Pancreas (tissue), 10 donors: ENCODE measurements around the gene SH3BGR. TPM values are rescaled to one million over a fixed set of nuclear protein-coding genes. Genes with fewer than 3 reads are reported as not detected.

Source experiments
- ATAC-seq, 4 donors: fragments of 200-7000 bp; cut with Tn5 transposase; one replicate each; pipeline versions ENCODE4 v1.8.0 to v1.9.1; 2020; ENCODE audit warnings: mild to moderate bottlenecking in 4 of 4, moderate library complexity in 4 of 4
- DNase-seq, 6 donors: peaks; one replicate each; pipeline ENCODE4 v3.0.0-alpha.2; 2020
- FAIRE-seq: peaks from 2 replicates; lab custom pipeline; 2012; peaks lifted over from hg19 to GRCh38; lab: Jason Lieb, UNC
- H3K27ac ChIP-seq, 4 donors: fragments of 200-600 bp; sonication (generic); 1 replicate in 3 of 4; 2 replicates in 1 of 4; pipeline versions ENCODE4 v1.5.0 to v1.8.0; 2020
- H3K27me3 ChIP-seq, 4 donors: fragments of 200-600 bp; one replicate each; pipeline ENCODE4 v1.8.0; 2021
- H3K36me3 ChIP-seq, 3 donors: fragments of 200-600 bp; sonication (generic) in 1 of 3; one replicate each; pipeline versions ENCODE4 v1.5.0 to v1.8.0; 2020 to 2021
- H3K4me1 ChIP-seq, 3 donors: fragments of 200-600 bp; one replicate each; pipeline ENCODE4 v1.8.0; 2021
- H3K4me3 ChIP-seq, 4 donors: fragments of 200-600 bp; sonication (generic) in 2 of 4; one replicate each; pipeline versions ENCODE4 v1.5.0 to v1.8.0; 2020 to 2021
- H3K9me3 ChIP-seq, 4 donors: fragments of 200-600 bp; one replicate each; pipeline ENCODE4 v1.8.0; 2021
- WGBS, 2 donors: extraction: QIAGEN DNeasy Blood & Tissue Kit; methylation state at CpG; one replicate each; pipeline ENCODE4 v1.1.7; 2013; 5-methylcytosine and 5-hydroxymethylcytosine counted together
- intact Hi-C, 3 donors: fragments of 100-400 bp; cut with DNase I; formaldehyde crosslinking; loops; one replicate each; pipeline versions ENCODE4 v1.11.1 to v1.14.2; 2022
- polyA plus RNA-seq, 2 donors: library from polyadenylated mRNA; stranded (reverse); fragments of 200-250 nt; gene quantifications; one replicate each; pipeline ENCODE4 v1.2.3, GENCODE V29; 2013
- total RNA-seq, 6 donors: library from RNA; stranded (reverse); fragmentation: NEBNext Ultra II Directional in 4 of 6; extraction: Animal tissue kit (Norgen Biotek cat#: 25700) in 4 of 6; gene quantifications; one replicate each; pipeline versions ENCODE4 v1.2.1 to v1.2.4, GENCODE V29; 2021 to 2023
- TF ChIP-seq, protein P1 (sequence below), 4 donors: fragments of 200-600 bp; sonication (generic) in 3 of 4; IDR thresholded peaks; one replicate each; pipeline versions ENCODE4 v1.5.0 to v1.8.0; 2021; ENCODE audit warnings: antibody characterized with exemption in 4 of 4
- donor health status: healthy with polysubstance abuse.
- donor health status: DM: no; HTN: no; CAD: no; lungs with moderate emphysema.
- donor health status: DM: no; HTN: no; CAD: no.
- donor health status: control.
- donor health status: control.
- donor health status: Bipolar disorder and iron deficiency.
- donor health status: DM: yes; HTN: yes; CAD: no.
- donor health status: DM: no; HTN: no; CAD: no.
- donor health status: DM: no; HTN: no; CAD: no.
- donor health status: DM: yes; HTN: yes; CAD: no.

SH3BGR gene
- total and polyA plus RNA-seq, 8 donors: 1.4 to 7.3 (median 4.0) TPM

DNA sequence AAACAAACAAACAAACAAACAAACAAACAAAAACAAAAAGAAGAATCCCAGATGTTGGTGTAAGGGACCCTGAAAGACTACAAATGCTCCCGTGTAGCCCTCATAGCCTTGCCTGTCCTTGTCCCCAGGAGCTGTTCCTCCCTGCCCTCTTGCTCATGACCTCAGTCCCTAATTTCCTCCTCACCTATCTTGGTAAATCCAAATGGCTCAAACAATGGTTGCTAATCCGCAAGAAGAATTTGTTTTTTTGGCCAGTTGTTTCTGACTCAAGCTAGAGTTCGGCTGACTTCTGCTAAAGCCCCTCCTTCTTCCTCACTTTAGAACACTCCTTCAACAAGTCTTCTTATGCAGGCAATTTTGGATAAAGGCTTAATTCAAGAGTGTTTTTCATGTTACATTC, 21.8 kb upstream of the SH3BGR start:
- Histone ChIP-seq H3K4me3 (no peak overlapping the region), H3K36me3 (no peaks in the 10 kb centered on the region), H3K27ac (no peak overlapping the region), H3K9me3 (no peaks in the 10 kb centered on the region), H3K27me3 (no peaks in the 10 kb centered on the region), H3K4me1 (no peaks in the 10 kb centered on the region)
- FAIRE-seq: no peak
- TF ChIP-seq, protein P1, sequence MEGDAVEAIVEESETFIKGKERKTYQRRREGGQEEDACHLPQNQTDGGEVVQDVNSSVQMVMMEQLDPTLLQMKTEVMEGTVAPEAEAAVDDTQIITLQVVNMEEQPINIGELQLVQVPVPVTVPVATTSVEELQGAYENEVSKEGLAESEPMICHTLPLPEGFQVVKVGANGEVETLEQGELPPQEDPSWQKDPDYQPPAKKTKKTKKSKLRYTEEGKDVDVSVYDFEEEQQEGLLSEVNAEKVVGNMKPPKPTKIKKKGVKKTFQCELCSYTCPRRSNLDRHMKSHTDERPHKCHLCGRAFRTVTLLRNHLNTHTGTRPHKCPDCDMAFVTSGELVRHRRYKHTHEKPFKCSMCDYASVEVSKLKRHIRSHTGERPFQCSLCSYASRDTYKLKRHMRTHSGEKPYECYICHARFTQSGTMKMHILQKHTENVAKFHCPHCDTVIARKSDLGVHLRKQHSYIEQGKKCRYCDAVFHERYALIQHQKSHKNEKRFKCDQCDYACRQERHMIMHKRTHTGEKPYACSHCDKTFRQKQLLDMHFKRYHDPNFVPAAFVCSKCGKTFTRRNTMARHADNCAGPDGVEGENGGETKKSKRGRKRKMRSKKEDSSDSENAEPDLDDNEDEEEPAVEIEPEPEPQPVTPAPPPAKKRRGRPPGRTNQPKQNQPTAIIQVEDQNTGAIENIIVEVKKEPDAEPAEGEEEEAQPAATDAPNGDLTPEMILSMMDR (IDR thresholded peaks at IDR 0.05): no peak
- intact Hi-C loops: no loop called here
- 91 to 94% methylated on average over 3 of the region's 3 CpGs for WGBS, 2 donors
- DNase-seq: no peak
- no peak for ATAC-seq

DNA sequence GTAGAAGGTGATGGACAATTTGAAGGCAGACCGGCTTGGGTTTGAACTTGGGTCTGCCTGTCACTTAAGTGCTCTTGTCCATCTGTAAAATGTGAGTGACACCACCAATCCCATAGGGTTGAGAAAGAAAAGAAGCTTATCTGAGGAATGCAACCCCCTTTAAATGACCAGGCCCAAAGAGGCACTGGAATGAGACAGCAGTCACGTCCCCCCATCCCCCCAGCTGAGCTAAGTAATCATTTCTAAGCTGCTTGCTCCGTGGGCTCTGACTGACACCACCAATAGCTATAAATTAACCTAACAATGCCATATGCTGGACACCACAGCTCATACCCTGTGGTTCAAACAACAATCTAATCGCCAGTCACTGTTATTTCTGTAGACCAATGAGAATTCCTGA, 21.3 kb upstream of the SH3BGR start:
- WGBS, 2 donors: 69 to 72% methylated on average over 4 of the region's 4 CpGs
- no peaks in the 10 kb centered on the region for H3K27me3 ChIP-seq
- intact Hi-C loops: no loop called here
- TF ChIP-seq, protein P1 (IDR thresholded peaks at IDR 0.05): no peak
- H3K36me3 ChIP-seq: no peaks in the 10 kb centered on the region
- H3K4me3 ChIP-seq: no peak overlapping the region
- no peak for DNase-seq
- ATAC-seq: no peak
- H3K4me1 ChIP-seq: no peaks in the 10 kb centered on the region
- FAIRE-seq: no peak
- H3K27ac ChIP-seq: no peak overlapping the region
- H3K9me3 ChIP-seq: no peaks in the 10 kb centered on the region

DNA sequence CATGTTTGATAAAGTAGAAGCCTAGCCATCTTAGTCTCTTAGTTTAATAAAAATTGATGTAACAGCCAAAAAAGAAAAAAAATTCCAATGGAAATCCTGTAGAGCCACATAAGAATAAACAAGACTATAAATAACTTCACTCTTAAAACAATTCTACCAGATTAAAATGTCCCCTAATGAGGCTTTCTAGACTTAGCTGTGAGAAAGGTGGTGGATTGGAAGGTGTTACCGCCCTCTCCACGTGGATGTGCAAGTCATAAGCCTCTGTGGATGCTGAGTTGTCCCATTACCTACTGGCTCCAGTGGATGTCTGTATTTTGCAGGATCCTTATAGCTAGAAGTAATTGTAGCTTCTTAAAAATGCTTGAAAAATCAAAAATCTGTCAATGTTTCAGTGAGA, 20.8 kb upstream of the SH3BGR start:
- Histone ChIP-seq H3K27me3 (no peaks in the 10 kb centered on the region), H3K4me3 (no peak overlapping the region), H3K4me1 (no peaks in the 10 kb centered on the region), H3K27ac (no peak overlapping the region), H3K36me3 (no peaks in the 10 kb centered on the region), H3K9me3 (no peaks in the 10 kb centered on the region)
- intact Hi-C loops: no loop called here
- FAIRE-seq (no peak), ATAC-seq (no peak), DNase-seq (no peak)
- TF ChIP-seq, protein P1 (IDR thresholded peaks at IDR 0.05): no peak
- 84 to 91% methylated on average over 2 of the region's 2 CpGs for WGBS, 2 donors

DNA sequence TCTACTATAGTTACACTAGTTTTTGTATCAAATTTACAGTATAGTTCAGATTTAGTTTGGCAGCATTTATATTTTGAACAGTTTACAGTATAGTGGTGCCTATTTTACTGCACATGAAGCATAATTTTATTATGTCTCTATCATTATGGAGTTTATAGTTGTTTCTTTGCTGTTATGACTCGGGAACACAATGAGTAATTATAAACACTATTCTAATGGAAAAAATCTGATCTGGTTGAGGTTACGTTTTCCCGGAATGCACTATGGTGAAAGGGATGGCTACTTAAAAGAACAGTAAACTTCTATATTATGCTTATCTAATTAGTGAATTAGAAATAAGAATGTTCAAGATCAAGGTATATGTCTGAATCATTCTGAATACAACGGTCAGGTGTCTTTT, 16.8 kb upstream of the SH3BGR start:
- ATAC-seq (no peak), DNase-seq (no peak), FAIRE-seq (no peak)
- intact Hi-C loops: no loop called here
- TF ChIP-seq, protein P1 (IDR thresholded peaks at IDR 0.05): no peak
- H3K9me3 ChIP-seq: no peaks in the 10 kb centered on the region
- no peak overlapping the region for H3K4me3 ChIP-seq
- 68 to 79% methylated on average over 4 of the region's 4 CpGs for WGBS, 2 donors
- H3K4me1 ChIP-seq: no peaks in the 10 kb centered on the region
- H3K27me3 ChIP-seq: no peaks in the 10 kb centered on the region
- H3K27ac ChIP-seq: no peak overlapping the region
- no peaks in the 10 kb centered on the region for H3K36me3 ChIP-seq

DNA sequence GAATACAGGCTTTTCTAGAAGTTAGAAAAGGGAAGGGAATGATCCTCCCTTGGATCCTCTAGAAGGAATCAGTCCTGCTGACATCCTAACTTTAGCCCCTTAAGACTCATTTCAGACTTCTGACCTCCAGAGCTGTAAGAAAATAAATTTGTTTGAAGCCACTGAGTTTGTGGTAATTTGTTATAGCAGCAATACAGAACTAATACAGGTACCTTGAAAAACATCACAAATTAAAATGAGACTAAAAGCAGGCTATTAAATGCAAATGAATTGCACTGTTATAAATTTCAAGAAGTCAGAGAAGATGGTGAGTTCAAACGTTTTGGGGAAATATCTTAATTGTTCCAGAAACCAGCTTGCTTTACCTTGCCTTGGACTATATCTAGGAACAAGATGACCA, 12.5 kb upstream of the SH3BGR start:
- Histone ChIP-seq H3K27ac (no peak overlapping the region), H3K36me3 (no peaks in the 10 kb centered on the region), H3K27me3 (no peaks in the 10 kb centered on the region), H3K4me3 (no peak overlapping the region), H3K4me1 (peaks cover 0 to under 1% (median 0%) of the 10 kb centered on the region in 3 donors), H3K9me3 (no peaks in the 10 kb centered on the region)
- intact Hi-C loops: no loop called here
- no peak for FAIRE-seq
- TF ChIP-seq, protein P1 (IDR thresholded peaks at IDR 0.05): no peak
- no peak for DNase-seq
- 29 to 39% methylated on average over 1 of the region's 1 CpG for WGBS, 2 donors
- ATAC-seq: no peak
